GM21367 (cell line): ENCODE measurements around the gene HSPA6.
"Not testable (repeated sequence)": the region's sequence is repeated elsewhere in the genome, so short reads cannot be mapped to it uniquely, and the experiment has no call there.

Experiments
- ATAC-seq: cut with Tn5 transposase; IDR thresholded peaks from one replicate; pipeline ENCODE4 v1.9.1; 2021; ENCODE audit not compliant: unreplicated experiment

Gene HSPA6

DNA sequence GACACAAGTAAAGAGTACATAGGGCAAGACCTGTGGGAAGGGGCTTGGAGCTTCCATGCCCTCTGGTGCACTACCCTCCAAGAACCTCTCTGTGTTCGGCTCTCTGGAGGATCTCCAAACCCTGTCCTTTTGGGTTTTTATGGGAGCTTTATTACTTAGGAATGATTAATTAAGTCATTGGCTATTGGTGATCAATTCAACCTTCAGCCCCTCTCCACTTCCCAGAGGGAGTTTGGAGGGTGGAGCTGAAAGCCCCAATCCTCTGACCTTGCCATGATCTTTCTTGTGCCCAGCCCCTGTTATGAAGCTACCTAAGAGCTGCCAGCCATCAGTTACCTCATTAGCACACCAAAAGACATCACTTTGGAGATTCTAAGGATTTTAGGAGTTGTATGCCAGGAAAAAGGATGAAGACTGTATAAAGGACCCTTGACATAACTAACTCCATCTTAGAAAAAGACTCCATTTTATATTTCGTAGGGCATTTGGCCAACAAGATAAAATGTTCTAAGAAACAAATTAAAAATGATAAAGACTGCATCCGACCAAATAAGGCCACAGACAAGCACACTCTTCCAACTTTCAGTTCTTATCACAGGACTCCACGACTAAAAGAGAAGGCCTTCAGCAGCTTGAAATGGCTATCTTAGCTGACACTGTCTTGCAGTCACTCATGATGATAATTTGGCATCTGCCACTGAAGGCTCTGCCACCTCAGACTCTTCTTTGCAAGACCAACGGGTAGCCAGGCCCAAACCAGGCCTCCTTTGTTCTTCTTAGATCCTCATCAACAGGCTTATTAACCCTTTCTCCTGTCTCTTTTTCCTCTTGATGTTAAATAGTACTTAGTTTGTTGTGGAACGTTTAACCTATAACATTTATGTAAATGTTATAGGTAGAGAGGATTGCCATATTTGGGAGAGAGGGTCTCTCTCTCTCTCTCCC, 33.4 kb downstream of the HSPA6 start:
- not testable (repeated sequence) for ATAC-seq

DNA sequence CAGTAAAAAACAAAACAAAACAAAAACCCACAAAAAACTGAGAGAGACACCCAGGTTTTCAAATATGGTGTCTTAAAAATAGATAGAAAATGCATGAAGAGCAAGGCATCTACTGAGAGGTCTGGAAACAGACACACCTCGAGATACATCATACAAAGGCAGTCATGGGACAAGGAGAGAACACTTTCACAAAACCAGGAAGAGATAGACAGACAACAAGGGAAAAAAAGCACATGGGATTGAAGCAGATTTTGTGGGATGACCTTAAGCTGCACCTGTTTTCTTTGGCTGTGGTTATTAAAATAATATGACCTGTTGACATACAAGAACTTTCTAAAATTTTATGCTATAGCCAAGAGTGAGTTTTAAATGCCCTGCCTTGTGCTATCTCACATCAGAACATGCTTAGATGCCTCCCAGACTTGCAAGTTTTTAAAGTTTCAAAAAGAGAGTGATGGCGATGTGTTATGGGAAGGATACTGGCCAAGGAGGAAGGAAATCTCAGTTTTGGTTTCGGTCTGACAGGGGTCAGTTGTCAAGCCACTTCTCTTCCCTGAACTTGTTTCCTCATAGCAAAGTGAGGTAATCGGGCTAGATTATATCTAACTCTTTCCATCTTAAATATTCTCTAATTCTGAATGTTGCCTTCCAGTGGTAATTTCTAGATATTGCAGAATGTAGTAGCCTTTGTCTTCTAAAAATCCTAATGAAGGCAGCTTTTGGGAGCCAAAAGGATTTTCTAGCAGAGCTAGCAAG, 36.8 kb downstream of the HSPA6 start:
- not testable (repeated sequence) for ATAC-seq

DNA sequence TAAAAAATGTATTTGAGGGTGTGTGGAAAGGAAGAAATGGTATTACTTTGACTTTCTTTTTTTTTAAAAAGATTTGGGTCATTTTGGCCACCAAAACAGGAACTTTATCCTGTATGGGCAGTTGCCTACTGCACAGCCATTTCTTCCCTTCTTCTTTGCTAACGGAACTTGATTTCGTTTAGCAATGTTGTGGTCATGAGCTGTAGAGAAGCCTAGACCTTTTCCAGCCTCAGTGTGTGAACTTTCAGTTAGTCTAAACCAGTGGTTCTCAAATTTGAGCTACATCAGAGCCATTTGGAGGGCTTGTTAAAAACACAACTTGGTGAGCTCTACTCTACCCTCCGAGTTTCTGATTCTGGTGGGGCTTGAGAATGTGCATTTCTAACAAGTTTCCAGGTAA, 38.1 kb downstream of the HSPA6 start:
- ATAC-seq, result not testable (repeated sequence)

DNA sequence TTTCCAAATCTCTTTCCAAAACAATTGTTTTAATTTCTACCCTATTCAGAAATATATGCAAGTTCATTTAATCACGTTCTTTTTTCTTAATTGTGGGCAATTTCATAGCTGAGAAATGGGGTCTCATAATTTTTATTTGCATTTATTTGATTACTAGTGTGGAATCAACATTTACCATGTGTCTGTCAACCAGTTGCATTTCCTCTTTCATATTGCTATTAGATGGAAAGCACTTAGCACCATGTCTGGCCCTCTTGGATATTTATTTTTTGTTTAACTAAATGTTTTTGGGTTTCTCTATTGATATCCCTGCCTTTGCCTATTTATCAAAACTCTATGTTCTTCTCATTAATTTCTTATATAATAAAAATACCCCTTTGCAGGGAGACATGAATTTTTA, 39.2 kb downstream of the HSPA6 start:
- ATAC-seq, result not testable (repeated sequence)

DNA sequence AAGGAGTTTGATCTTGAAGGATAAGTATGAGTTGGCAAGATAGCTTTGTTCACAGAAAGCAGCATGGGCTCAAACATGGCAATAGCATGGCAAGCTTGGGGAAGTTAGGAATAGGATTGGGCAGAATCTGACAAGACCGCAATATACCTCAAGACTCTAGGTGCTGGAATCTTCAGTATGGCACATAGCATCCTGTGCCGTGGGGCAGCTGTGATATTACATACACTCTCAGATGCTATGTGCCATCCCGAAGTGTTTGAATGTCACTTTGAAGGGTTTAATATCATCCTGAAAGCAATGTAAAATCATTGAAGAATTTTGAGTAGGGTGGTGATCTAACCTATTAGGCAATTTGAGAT, 42.2 kb downstream of the HSPA6 start:
- not testable (repeated sequence) for ATAC-seq

DNA sequence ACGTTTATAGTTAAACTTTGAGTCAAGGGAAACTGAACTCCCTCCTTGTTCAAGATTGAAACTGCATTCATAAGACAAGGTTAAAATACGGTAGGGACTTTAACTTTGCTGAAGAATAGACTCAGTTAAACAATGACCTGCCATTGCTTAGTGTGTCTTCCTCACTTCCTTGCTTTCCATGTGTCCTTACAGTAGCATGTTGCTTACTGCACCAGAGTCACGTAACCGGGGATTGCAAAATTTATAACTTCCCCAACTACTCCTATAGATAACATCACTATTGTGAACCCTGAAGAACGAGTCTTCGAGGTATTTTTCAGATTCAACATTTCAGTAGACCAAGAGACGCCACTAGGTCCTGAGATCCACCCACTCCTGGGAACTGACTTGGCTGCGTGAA, 47.4 kb downstream of the HSPA6 start:
- not testable (repeated sequence) for ATAC-seq
